HG02973 (cell line): ENCODE measurements around the gene AFF3.

Source experiments
- ATAC-seq: cut with Tn5 transposase; IDR thresholded peaks from one replicate; pipeline ENCODE4 v1.9.1; 2021; ENCODE audit warnings: moderate library complexity; ENCODE audit not compliant: unreplicated experiment

AFF3 gene

GRCh38 chr2:100016756-100017155 lies 125.6 kb downstream of the AFF3 start:
- ATAC-seq: no peak

- no peak for ATAC-seq
Observed at GRCh38 chr2:100015849-100016248, 126.5 kb downstream of the AFF3 start.

DNA sequence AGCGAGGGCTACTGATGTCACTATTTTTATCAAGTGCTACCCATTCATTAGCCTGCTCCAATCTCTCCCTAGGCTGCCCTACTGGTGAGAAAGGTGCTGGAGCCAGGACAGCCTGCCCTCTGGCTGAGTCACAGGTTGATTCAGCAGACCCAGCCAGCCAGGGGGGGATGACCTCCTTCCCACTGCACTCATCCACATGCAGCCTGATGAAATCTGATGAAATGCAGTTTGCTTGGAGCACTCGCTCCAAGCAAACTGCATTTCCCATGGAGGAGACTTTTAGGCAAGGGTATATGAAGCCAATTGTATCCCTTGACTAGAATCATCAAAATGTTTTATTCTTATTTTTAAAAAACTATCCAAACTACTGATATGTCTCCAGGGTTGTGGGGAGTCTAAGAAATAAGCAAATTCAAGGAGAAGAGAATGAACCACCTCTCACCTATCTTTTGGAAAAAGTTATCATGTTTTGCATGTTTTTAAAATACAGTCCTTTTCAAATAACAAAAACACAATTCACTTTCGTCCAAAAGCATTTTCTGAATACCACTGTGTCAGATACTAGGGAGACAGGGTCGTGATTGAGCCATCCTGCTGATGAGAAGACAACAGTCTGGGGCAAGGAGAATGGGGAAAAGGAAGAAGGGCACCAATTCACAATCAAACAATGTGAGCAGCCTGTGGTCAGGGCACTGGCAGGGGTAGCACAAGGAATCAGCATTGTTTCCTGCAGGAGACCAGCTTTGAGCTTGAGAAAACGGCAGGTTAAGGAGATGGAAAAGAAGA lies 128.3 kb downstream of the AFF3 start:
- ATAC-seq: no peak

- no peak for ATAC-seq
Observed at GRCh38 chr2:100012561-100012960, 129.8 kb downstream of the AFF3 start.

GRCh38 chr2:100011272-100011731 lies 131.1 kb downstream of the AFF3 start:
- no peak for ATAC-seq

DNA sequence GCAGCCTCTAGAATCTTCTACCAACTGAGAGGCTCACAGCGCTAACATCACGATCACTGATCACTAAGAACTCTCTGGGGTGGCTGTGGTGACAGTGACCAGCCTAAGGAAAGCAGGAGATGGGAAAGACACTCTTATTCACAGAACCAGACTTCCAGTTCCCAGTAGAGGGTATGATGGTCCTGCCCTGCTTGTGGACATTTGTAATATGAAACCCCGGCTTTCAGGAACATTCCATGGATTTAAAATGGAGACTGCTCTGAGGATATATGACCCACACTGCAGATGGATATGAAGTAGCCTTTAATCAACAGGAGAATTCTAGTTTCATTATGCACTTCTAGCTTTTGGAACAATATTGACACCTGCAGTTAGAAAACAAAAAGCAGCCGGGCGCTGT lies 131.8 kb downstream of the AFF3 start:
- no peak for ATAC-seq

- ATAC-seq: no peak
Observed at GRCh38 chr2:100009743-100010142, 132.6 kb downstream of the AFF3 start.

DNA sequence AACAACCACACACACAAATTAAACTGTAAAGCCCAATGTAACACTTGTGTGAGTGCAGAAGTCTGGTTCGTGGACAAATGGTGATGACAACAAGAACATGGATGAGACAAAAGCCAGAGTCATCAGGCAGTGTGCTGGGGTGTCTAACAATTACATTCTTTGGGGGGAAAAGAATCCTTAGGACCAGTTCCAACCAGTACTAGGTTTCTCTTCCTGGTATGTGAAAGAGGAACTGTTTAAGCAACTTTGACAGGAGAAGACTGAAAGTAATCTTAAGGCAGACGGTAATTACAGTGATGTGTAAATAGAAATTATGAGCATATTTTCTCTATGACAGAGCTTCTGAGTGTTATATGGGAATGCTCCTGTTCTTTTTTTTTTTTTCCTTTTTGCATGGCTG lies 133.4 kb downstream of the AFF3 start:
- no peak for ATAC-seq

- no peak for ATAC-seq
Observed at GRCh38 chr2:100006516-100006915, 135.9 kb downstream of the AFF3 start.

- no peak for ATAC-seq
Observed at GRCh38 chr2:100004959-100005387, 137.4 kb downstream of the AFF3 start.

GRCh38 chr2:100004348-100004884 lies 138.0 kb downstream of the AFF3 start:
- no peak for ATAC-seq

DNA sequence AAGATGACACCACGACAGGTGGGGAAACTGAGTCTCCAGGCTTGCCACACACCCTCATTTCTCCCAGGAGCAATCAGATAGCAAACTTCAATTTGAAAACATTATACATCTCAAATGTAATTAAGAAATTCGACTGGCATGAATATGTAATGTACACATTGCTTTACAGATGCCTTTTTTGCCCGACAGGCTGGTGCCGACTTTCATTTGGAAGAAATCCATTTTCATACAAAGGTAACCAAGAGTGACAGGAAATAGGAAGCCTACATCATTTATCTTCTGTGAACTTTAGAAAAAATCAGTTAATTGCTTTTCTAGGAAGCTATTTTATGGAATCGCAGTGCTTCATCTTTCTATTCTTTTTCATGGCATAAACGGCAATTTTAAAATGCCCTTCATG lies 140.3 kb downstream of the AFF3 start:
- ATAC-seq: no peak

- ATAC-seq: no peak
Observed at GRCh38 chr2:100000915-100001707, 141.3 kb downstream of the AFF3 start.

- no peak for ATAC-seq
Observed at GRCh38 chr2:99998651-99999320, 143.6 kb downstream of the AFF3 start.

DNA sequence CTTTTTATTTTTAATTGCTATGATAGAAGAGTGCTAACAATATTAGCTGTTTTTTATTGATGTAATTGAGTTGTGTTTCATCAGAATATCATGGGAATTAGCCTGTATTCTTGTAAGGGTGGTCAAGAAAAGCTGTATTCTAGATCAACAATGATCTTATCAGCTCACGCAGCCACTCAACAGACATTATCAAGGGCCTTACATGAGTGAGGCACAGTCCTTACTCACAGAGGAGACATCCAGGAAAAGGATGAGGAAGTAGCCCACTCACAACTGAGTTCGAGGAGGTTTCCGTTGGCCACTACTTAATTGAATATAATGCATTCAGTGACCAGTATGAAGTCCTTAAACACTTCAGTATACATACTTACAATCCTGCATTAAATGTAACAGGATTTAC lies 152.5 kb downstream of the AFF3 start:
- no peak for ATAC-seq

GRCh38 chr2:99988599-99988998 lies 153.8 kb downstream of the AFF3 start:
- ATAC-seq: no peak

- ATAC-seq: no peak
Observed at GRCh38 chr2:99987160-99987559, 155.2 kb downstream of the AFF3 start.

- no peak for ATAC-seq
Observed at GRCh38 chr2:99984799-99985515, 157.4 kb downstream of the AFF3 start.

- ATAC-seq: no peak
Observed at GRCh38 chr2:99982744-99983143, 159.6 kb downstream of the AFF3 start.

DNA sequence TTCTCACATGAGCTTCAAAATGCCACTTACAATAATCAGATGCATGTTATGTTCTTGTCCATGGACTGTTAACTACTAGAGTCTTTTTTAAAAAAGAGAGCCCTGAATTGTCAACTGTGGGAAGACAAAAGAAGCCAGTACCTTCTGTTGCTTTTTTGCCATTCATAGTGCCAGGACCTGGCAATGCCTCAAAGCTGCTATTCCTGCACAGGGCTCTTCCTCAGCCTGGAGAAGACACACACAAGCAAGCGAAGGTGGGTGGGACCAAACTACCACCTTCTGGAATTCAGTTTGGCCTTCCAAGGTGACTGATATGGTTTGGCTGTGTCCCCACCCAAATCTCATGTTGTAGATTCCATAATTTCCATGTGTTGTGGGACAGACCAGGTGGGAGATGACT lies 160.6 kb downstream of the AFF3 start:
- ATAC-seq: no peak

- no peak for ATAC-seq
Observed at GRCh38 chr2:99980176-99980575, 162.2 kb downstream of the AFF3 start.
